Measurements from ENCODE around the gene F7. TPM values are rescaled to one million over a fixed set of nuclear protein-coding genes. Genes with fewer than 3 reads are reported as not detected.

Gene F7
- total RNA-seq, 3 donors from 2014 or later (not counting 1 experiment from before 2014, with no cell fraction given), result 0.25 to 0.91 TPM; not detected in 1

DNA sequence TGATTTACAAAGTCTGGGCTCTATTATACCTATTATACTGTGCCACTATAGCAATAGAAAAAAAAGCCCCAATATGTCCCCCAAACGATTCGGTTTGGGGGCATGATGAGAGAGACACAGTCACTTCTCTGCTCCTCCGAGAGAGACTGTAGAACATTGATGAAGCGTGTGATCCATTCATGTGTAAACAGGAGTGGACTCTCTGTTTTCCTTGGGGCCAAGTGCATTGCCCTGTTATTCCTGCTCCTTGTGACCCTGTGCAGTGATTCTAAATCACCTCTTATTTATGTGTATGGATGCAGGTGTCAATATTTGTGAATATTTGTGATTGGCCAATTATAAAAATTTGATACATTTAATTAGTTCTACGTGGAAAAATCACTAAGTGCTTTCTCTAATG lies 34.0 kb downstream of the F7 start:
- TF ChIP-seq, protein P1, sequence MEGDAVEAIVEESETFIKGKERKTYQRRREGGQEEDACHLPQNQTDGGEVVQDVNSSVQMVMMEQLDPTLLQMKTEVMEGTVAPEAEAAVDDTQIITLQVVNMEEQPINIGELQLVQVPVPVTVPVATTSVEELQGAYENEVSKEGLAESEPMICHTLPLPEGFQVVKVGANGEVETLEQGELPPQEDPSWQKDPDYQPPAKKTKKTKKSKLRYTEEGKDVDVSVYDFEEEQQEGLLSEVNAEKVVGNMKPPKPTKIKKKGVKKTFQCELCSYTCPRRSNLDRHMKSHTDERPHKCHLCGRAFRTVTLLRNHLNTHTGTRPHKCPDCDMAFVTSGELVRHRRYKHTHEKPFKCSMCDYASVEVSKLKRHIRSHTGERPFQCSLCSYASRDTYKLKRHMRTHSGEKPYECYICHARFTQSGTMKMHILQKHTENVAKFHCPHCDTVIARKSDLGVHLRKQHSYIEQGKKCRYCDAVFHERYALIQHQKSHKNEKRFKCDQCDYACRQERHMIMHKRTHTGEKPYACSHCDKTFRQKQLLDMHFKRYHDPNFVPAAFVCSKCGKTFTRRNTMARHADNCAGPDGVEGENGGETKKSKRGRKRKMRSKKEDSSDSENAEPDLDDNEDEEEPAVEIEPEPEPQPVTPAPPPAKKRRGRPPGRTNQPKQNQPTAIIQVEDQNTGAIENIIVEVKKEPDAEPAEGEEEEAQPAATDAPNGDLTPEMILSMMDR (IDR thresholded peaks at IDR 0.05), result no peak
- H3K9me3 ChIP-seq (ENCODE audit: control insufficient read depth, insufficient read depth, low read length), result no peaks in the 10 kb centered on the region
- 85% methylated on average over 4 of the region's 5 CpGs for WGBS (ENCODE audit: insufficient coverage)
- no peak overlapping the region for H3K4me3 ChIP-seq (ENCODE audit: low read length)
- intact Hi-C loops (cut with micrococcal nuclease), result no loop called here
- H3K27me3 ChIP-seq (ENCODE audit: control insufficient read depth, insufficient read depth, low read length), result no peaks in the 10 kb centered on the region
- H3K4me1 Mint-ChIP-seq, result no peaks in the 10 kb centered on the region
- DNase-seq, result no peak
- peaks cover 0 to 3% of the 10 kb centered on the region in 2 donors for H3K27me3 Mint-ChIP-seq (ENCODE audit: low read depth in 2 of 2)
- no peak overlapping the region for H3K4me3 Mint-ChIP-seq
- H3K36me3 Mint-ChIP-seq, result no peaks in the 10 kb centered on the region
- H3K9me3 Mint-ChIP-seq, result no peaks in the 10 kb centered on the region
- ATAC-seq, result no peak
- H3K4me1 ChIP-seq (ENCODE audit: control insufficient read depth, insufficient read depth, low read length), result no peaks in the 10 kb centered on the region
- H3K27ac Mint-ChIP-seq, result no peak overlapping the region
- H3K36me3 ChIP-seq (ENCODE audit: control insufficient read depth, insufficient read depth, low read length), result no peaks in the 10 kb centered on the region
- no peak overlapping the region for H3K27ac ChIP-seq (ENCODE audit: low read length)

DNA sequence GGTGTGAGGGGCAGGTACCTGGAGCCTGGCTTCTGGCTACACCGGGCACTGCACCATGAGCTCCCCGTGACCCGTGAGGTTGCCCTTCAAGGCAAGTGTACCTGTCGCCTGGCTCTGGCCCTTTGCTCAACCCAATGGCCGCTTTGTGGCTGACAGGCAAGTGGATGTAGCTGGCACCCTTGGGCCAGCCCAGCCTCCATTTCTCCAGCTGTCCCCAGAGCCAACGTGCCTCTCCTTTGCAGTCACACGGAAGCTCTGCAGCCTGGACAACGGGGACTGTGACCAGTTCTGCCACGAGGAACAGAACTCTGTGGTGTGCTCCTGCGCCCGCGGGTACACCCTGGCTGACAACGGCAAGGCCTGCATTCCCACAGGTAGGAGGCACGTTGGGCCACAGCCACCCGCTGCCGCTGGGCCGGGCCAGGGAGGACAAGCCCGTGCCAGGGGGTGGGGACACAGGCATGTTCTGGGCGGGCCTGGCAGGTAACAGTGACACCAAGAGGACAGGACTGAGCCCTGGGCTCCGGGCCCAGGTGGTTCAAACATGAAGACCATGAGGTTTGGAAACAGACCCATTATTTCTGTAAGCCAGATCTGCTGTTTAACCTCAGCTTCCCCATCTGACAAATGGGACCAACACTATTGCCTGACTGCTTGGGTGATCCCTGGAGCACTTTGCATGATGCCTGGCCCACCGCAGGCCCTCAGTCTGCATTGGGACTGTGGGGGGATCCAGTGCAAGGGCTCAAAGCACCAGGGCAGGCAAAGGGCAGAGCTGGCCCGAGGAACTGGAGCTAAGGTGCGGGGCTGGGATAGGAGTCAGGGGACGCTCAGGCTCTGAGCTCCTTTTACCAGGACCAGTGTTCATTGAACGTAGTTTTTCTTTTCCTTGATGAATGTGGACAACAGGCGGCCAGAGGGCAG lies 35.3 kb downstream of the F7 start:
- H3K27me3 ChIP-seq (ENCODE audit: control insufficient read depth, insufficient read depth, low read length), result no peaks in the 10 kb centered on the region
- Mint-ChIP-seq H3K4me1 (no peaks in the 10 kb centered on the region), H3K4me3 (no peak overlapping the region), H3K27ac (no peak overlapping the region), H3K27me3 (ENCODE audit: low read depth in 2 of 2) (peaks cover 0 to 5% of the 10 kb centered on the region in 2 donors), H3K9me3 (no peaks in the 10 kb centered on the region), H3K36me3 (no peaks in the 10 kb centered on the region)
- ATAC-seq (no peak), DNase-seq (no peak)
- TF ChIP-seq, protein P1 (IDR thresholded peaks at IDR 0.05), result no peak
- H3K4me3 ChIP-seq (ENCODE audit: low read length), result no peak overlapping the region
- no peak overlapping the region for H3K27ac ChIP-seq (ENCODE audit: low read length)
- 93% methylated on average over 26 of the region's 26 CpGs for WGBS (ENCODE audit: insufficient coverage)
- intact Hi-C loops (cut with micrococcal nuclease), result no loop called here
- H3K4me1 ChIP-seq (ENCODE audit: control insufficient read depth, insufficient read depth, low read length), result no peaks in the 10 kb centered on the region
- no peaks in the 10 kb centered on the region for H3K36me3 ChIP-seq (ENCODE audit: control insufficient read depth, insufficient read depth, low read length)
- no peaks in the 10 kb centered on the region for H3K9me3 ChIP-seq (ENCODE audit: control insufficient read depth, insufficient read depth, low read length)

DNA sequence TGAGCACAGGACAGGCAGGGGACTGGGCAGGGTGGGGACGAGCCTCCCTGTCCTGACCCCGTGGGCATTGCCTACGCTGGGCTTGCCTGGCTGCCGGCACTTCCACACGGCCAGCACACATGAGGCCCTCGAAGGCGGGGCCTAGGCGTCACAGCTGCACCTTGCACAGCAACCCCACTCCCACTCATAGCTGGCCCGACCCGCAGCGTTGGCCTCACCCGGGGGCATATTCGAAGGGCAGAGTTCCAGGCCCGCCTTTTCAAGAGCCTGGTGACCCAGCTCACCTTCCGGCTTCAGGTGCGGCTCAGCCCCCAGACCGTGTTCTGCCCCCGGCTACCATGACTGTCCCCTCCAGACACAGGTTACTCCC lies 36.0 kb downstream of the F7 start:
- no peaks in the 10 kb centered on the region for H3K36me3 ChIP-seq (ENCODE audit: control insufficient read depth, insufficient read depth, low read length)
- H3K27me3 ChIP-seq (ENCODE audit: control insufficient read depth, insufficient read depth, low read length), result no peaks in the 10 kb centered on the region
- Mint-ChIP-seq H3K27ac (no peak overlapping the region), H3K4me3 (no peak overlapping the region), H3K27me3 (ENCODE audit: low read depth in 2 of 2) (peaks cover 0 to 5% of the 10 kb centered on the region in 2 donors), H3K9me3 (no peaks in the 10 kb centered on the region), H3K4me1 (no peaks in the 10 kb centered on the region), H3K36me3 (no peaks in the 10 kb centered on the region)
- no peak overlapping the region for H3K27ac ChIP-seq (ENCODE audit: low read length)
- no peaks in the 10 kb centered on the region for H3K4me1 ChIP-seq (ENCODE audit: control insufficient read depth, insufficient read depth, low read length)
- intact Hi-C loops (cut with micrococcal nuclease), result no loop called here
- DNase-seq (no peak), ATAC-seq (no peak)
- no peak overlapping the region for H3K4me3 ChIP-seq (ENCODE audit: low read length)
- TF ChIP-seq, protein P1 (IDR thresholded peaks at IDR 0.05), result no peak
- 92% methylated on average over 18 of the region's 18 CpGs for WGBS (ENCODE audit: insufficient coverage)
- no peaks in the 10 kb centered on the region for H3K9me3 ChIP-seq (ENCODE audit: control insufficient read depth, insufficient read depth, low read length)
